ENCODE data around the gene FAM53A.

FAM53A gene

GRCh38 chr4:1683736-1684505, at the start of gene FAM53A:
Gene FAM53A, minus strand, starts transcription at chr4:1684313. Its CDS starts 15,572 bp downstream, at chr4:1668741.
- peak; percentile 56 for DNase-seq

- DNase-seq: no peak
Observed at GRCh38 chr4:1732911-1733310, 48.8 kb upstream of the FAM53A start.

GRCh38 chr4:1731180-1731579, 47.1 kb upstream of the FAM53A start:
- no peak for DNase-seq

- no peak for DNase-seq
Observed at GRCh38 chr4:1730532-1731135, 46.5 kb upstream of the FAM53A start.

GRCh38 chr4:1728061-1728980, 44.2 kb upstream of the FAM53A start:
- no peak for DNase-seq

GRCh38 chr4:1727117-1728031, 43.3 kb upstream of the FAM53A start:
- DNase-seq: no peak

GRCh38 chr4:1726146-1726934, 42.2 kb upstream of the FAM53A start:
- peak; percentile 10 for DNase-seq

GRCh38 chr4:1725521-1725920, 41.4 kb upstream of the FAM53A start:
- no peak for DNase-seq

GRCh38 chr4:1723131-1723801, 39.2 kb upstream of the FAM53A start:
- DNase-seq: no peak

GRCh38 chr4:1722551-1723118, 38.5 kb upstream of the FAM53A start:
- no peak for DNase-seq

GRCh38 chr4:1721666-1722550, 37.8 kb upstream of the FAM53A start:
- no peak for DNase-seq

- DNase-seq: peak; percentile 77
Observed at GRCh38 chr4:1721003-1721665, 37.0 kb upstream of the FAM53A start, which contains the start of the genes TACC3 and TMEM129. Gene TACC3, plus strand, starts transcription at chr4:1721521. Its CDS starts 1,901 bp downstream, at chr4:1723422. Gene TMEM129, minus strand, starts transcription at chr4:1721323. Its CDS starts 486 bp downstream, at chr4:1720837.

GRCh38 chr4:1720163-1720983, 36.3 kb upstream of the FAM53A start:
- DNase-seq: no peak

GRCh38 chr4:1718095-1718850, 34.2 kb upstream of the FAM53A start:
- no peak for DNase-seq

- no peak for DNase-seq
Observed at GRCh38 chr4:1717129-1718094, 33.3 kb upstream of the FAM53A start.
